DMS79 treated with DMSO at 0.1 percent for 48 hours (cell line): Measurements from ENCODE around the gene UBL4B.

Experiments used
- DNase-seq: peaks from one replicate; lab custom pipeline; 2025; lab: John Stamatoyannopoulos, UW

UBL4B gene

DNA sequence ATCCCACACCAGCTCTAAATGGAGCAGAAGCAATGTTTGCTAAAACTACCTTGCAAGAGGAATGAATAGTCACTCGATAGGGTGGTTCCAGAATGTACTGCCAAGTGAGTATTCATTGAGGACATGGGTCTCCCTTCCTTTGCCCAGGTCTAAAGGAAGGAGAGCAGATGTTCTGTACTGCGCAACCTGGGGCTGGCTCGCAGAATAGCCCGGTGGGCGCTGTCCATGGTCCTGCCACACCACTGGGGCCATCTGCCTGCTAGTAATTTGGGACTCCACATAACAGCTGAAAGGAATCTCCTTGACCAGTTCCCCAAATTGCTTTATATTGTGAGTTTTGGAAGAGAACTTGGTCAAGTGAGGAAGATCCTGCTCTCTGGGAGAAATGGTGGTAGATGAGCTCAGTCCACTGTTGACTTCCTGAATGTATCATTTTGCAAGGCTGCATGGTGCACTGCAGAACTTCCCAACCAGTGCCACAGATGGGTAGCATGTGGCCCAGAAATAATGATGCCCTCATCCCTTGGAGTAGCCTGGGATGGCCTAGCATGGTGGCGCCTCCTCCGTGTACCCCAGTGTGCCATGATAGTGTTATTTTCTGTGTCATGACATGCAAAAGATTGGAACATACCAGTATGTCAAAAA lies 43.8 kb downstream of the UBL4B start:
- no peak for DNase-seq

DNA sequence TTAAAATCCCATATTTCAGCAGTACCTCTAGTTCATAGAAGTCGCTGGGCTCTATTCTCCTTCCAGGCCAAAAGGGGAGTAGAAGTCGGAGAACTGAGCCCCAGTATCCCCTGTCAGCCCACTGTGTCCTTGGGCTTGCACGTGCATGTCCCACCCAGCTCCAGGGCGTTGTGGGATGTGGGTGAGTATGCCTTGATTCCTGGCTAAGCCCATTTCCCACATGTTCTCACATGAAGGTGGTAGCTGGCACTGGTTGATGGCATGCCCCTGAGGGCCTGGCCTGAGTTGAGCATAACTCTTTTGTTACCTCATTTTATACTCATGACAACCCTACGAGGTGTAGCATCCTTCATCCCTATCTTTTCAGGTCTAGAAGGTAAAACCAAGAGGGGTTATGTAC lies 46.0 kb downstream of the UBL4B start:
- no peak for DNase-seq

DNA sequence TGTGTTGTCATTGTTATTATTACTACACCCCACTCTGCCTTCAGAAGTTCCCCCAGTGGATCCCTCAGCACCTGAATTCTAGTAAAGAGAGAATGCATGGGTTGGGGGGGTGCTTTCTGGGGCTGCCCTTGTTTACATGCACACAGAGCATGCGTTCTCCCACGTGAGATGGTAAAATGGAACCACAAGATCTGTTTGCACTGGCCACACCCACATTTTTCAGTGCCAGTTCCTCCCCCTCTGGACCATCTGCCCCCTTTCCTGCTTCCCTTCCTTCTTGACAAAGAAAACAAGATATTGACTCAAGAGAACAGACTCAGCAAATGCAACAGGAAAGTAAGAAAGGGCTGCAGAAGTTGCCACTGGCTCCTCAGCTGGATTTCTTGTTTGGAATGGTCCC lies 46.9 kb downstream of the UBL4B start:
- DNase-seq, result no peak

GRCh38 chr1:110160538-110161100 lies 48.4 kb downstream of the UBL4B start:
- DNase-seq, result no peak

- no peak for DNase-seq
These were observed 48.9 kb downstream of the UBL4B start for GRCh38 chr1:110161165-110161564.

- DNase-seq, result peak; percentile 87
These were observed 49.6 kb downstream of the UBL4B start for GRCh38 chr1:110161849-110162248.
